Uterus (tissue), 4 donors: Measurements from ENCODE around the gene ZNF254. TPM values are rescaled to one million over a fixed set of nuclear protein-coding genes. Genes with fewer than 3 reads are reported as not detected.

Experiments used
- DNase-seq, 2 donors: peaks; one replicate each; pipeline ENCODE4 v3.0.0-alpha.2; 2019 to 2020
- H3K27ac ChIP-seq, 2 donors: fragments of 200-600 bp; sonication (generic); 1 replicate in 1 of 2; 2 replicates in 1 of 2; pipeline ENCODE4 v1.5.1; 2016 to 2018
- H3K27me3 ChIP-seq, 2 donors: fragments of 200-600 bp; sonication (generic); one replicate each; pipeline ENCODE4 v1.5.1; 2018 to 2019; ENCODE audit warnings: control low read depth in 1 of 2
- H3K36me3 ChIP-seq, 2 donors: fragments of 200-600 bp; sonication (generic); one replicate each; pipeline ENCODE4 v1.5.1; 2019; ENCODE audit warnings: control low read depth in 1 of 2
- H3K4me1 ChIP-seq, 2 donors: fragments of 200-600 bp; sonication (generic); one replicate each; pipeline ENCODE4 v1.5.1; 2018 to 2019; ENCODE audit warnings: control low read depth in 1 of 2
- H3K4me3 ChIP-seq, 2 donors: fragments of 200-600 bp; sonication (generic); 1 replicate in 1 of 2; 2 replicates in 1 of 2; pipeline ENCODE4 v1.5.1; 2018 to 2019; ENCODE audit warnings: mild to moderate bottlenecking in 1 of 2
- H3K9me3 ChIP-seq, 2 donors: fragments of 200-600 bp; sonication (generic); one replicate each; pipeline ENCODE4 v1.5.1; 2019; ENCODE audit warnings: control low read depth in 1 of 2
- POLR2A ChIP-seq, 2 donors: fragments of 450-650 bp; IDR thresholded peaks; one replicate each; pipeline ENCODE4 v1.6.1; 2016; ENCODE audit warnings: antibody characterized with exemption in 2 of 2, mild to moderate bottlenecking in 1 of 2, moderate library complexity in 1 of 2
- intact Hi-C: fragments of 100-400 bp; cut with DNase I; formaldehyde crosslinking; loops from one replicate; pipeline ENCODE4 v1.15.1; 2023; ENCODE audit warnings: low total_unique reads
- total RNA-seq, 4 donors: library from RNA; depleted of rRNA in 3 of 4; stranded (reverse); fragments of >200 nt in 3 of 4; gene quantifications; one replicate each; pipeline versions ENCODE4 v1.1.0 to v1.2.4, GENCODE V29; 2014 to 2023
- TF ChIP-seq, protein P1 (sequence below), 4 experiments: fragments of 200-600 bp in 2 of 4; fragments of 450-650 bp in 2 of 4; sonication (generic) in 2 of 4; IDR thresholded peaks; one replicate each; pipeline ENCODE4 v1.5.1; 2016 to 2019; ENCODE audit warnings: antibody characterized with exemption in 4 of 4, mild to moderate bottlenecking in 2 of 4, moderate library complexity in 1 of 4
- donor health status: DM: yes; HTN: yes; CAD: no.

Gene ZNF254
- total RNA-seq, 4 donors from 2014 or later: 25.6 to 73.2 (median 33.5) TPM

- Histone ChIP-seq H3K27ac (no peak overlapping the region), H3K9me3 (peaks cover 0 to 44% of the 10 kb centered on the region in 2 donors), H3K36me3 (no peaks in the 10 kb centered on the region), H3K27me3 (no peaks in the 10 kb centered on the region), H3K4me1 (no peaks in the 10 kb centered on the region), H3K4me3 (no peak overlapping the region)
- intact Hi-C loops: no loop called here
- no peak for DNase-seq
- no peak for TF ChIP-seq POLR2A (IDR thresholded peaks at IDR 0.05)
- TF ChIP-seq, protein P1, sequence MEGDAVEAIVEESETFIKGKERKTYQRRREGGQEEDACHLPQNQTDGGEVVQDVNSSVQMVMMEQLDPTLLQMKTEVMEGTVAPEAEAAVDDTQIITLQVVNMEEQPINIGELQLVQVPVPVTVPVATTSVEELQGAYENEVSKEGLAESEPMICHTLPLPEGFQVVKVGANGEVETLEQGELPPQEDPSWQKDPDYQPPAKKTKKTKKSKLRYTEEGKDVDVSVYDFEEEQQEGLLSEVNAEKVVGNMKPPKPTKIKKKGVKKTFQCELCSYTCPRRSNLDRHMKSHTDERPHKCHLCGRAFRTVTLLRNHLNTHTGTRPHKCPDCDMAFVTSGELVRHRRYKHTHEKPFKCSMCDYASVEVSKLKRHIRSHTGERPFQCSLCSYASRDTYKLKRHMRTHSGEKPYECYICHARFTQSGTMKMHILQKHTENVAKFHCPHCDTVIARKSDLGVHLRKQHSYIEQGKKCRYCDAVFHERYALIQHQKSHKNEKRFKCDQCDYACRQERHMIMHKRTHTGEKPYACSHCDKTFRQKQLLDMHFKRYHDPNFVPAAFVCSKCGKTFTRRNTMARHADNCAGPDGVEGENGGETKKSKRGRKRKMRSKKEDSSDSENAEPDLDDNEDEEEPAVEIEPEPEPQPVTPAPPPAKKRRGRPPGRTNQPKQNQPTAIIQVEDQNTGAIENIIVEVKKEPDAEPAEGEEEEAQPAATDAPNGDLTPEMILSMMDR (IDR thresholded peaks at IDR 0.05): no peak
Observed at GRCh38 chr19:24140099-24140498, 53.1 kb downstream of the ZNF254 start.

- H3K36me3 ChIP-seq: no peaks in the 10 kb centered on the region
- TF ChIP-seq POLR2A (IDR thresholded peaks at IDR 0.05): no peak
- TF ChIP-seq, protein P1 (IDR thresholded peaks at IDR 0.05): no peak
- H3K9me3 ChIP-seq: peaks cover 0 to 43% of the 10 kb centered on the region in 2 donors
- H3K27me3 ChIP-seq: no peaks in the 10 kb centered on the region
- DNase-seq: no peak
- intact Hi-C loops: no loop called here
- H3K4me3 ChIP-seq: no peak overlapping the region
- no peak overlapping the region for H3K27ac ChIP-seq
- H3K4me1 ChIP-seq: no peaks in the 10 kb centered on the region
Observed at GRCh38 chr19:24140591-24140990, 53.6 kb downstream of the ZNF254 start.

- Histone ChIP-seq H3K4me1 (no peaks in the 10 kb centered on the region), H3K4me3 (no peak overlapping the region), H3K36me3 (no peaks in the 10 kb centered on the region), H3K27me3 (no peaks in the 10 kb centered on the region), H3K27ac (no peak overlapping the region), H3K9me3 (peaks cover 0 to 43% of the 10 kb centered on the region in 2 donors)
- DNase-seq: no peak
- intact Hi-C loops: no loop called here
- TF ChIP-seq POLR2A (IDR thresholded peaks at IDR 0.05): no peak
- TF ChIP-seq, protein P1 (IDR thresholded peaks at IDR 0.05): no peak
Observed at GRCh38 chr19:24141612-24142011, 54.6 kb downstream of the ZNF254 start.

- no peak overlapping the region for H3K4me3 ChIP-seq
- no peak for TF ChIP-seq POLR2A (IDR thresholded peaks at IDR 0.05)
- TF ChIP-seq, protein P1 (IDR thresholded peaks at IDR 0.05): no peak
- intact Hi-C loops: no loop called here
- H3K4me1 ChIP-seq: no peaks in the 10 kb centered on the region
- H3K27me3 ChIP-seq: no peaks in the 10 kb centered on the region
- peaks cover 0 to 39% of the 10 kb centered on the region in 2 donors for H3K9me3 ChIP-seq
- H3K27ac ChIP-seq: no peak overlapping the region
- no peak for DNase-seq
- no peaks in the 10 kb centered on the region for H3K36me3 ChIP-seq
Observed at GRCh38 chr19:24142771-24143170, 55.8 kb downstream of the ZNF254 start.

DNA sequence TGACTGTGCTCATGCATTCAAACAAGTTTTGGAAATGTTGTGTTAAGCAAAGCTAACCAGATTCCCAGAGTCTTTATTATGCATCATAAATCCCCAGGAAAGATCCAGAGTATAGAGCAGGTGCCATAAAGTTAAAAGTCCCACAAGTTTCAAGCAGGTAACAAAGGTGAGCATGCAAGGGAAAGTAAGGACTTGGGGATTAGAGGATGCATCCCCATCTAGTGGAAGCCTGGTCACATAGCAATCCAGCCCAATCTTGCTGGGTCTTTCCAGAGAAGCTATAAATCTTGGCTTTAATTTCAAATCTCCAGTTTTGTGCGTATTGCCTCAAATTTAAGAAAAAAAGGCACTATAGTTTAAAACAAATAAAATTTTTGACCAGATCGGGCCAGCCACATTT, 72.7 kb downstream of the ZNF254 start:
- Histone ChIP-seq H3K9me3 (peaks cover 0 to 20% of the 10 kb centered on the region in 2 donors), H3K36me3 (no peaks in the 10 kb centered on the region), H3K27me3 (no peaks in the 10 kb centered on the region), H3K4me1 (no peaks in the 10 kb centered on the region), H3K4me3 (no peak overlapping the region), H3K27ac (no peak overlapping the region)
- DNase-seq: no peak
- intact Hi-C loops: no loop called here
- TF ChIP-seq POLR2A (IDR thresholded peaks at IDR 0.05): no peak

DNA sequence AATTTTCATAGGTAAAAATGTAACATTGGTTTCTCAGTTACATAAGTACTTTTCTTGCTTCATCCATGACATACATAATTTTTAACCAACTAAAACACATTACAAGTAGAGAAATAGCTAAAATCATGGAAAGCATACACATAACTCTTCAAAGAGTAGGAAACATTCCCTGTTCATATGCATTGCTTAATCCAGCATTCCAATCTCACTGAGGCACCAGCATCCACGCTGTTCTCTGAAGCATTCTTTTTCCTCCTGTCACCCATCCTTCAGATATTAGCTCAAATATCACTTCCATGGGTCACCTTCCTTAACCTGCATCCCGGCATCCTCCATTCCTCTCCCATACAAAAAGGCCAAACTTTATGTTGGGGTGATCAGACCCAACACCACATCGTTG, 79.1 kb downstream of the ZNF254 start:
- TF ChIP-seq, protein P1 (IDR thresholded peaks at IDR 0.05): no peak
- TF ChIP-seq POLR2A (IDR thresholded peaks at IDR 0.05): no peak
- Histone ChIP-seq H3K4me3 (no peak overlapping the region), H3K27ac (no peak overlapping the region), H3K4me1 (no peaks in the 10 kb centered on the region), H3K27me3 (no peaks in the 10 kb centered on the region), H3K9me3 (peaks cover 0 to 14% of the 10 kb centered on the region in 2 donors), H3K36me3 (no peaks in the 10 kb centered on the region)
- no peak for DNase-seq
- intact Hi-C loops: no loop called here
